Thyroid gland (tissue), 4 donors: ENCODE measurements around the gene ZMIZ1. TPM values are rescaled to one million over a fixed set of nuclear protein-coding genes. Genes with fewer than 3 reads are reported as not detected.

ENCODE experiments used
- DNase-seq, 2 donors: peaks; one replicate each; pipeline ENCODE4 v3.0.0-alpha.2; 2019
- H3K27ac ChIP-seq, 3 donors: fragments of 200-600 bp; sonication (generic); 1 replicate in 2 of 3; 2 replicates in 1 of 3; pipeline ENCODE4 v1.5.1; 2016 to 2019; ENCODE audit warnings: mild to moderate bottlenecking in 1 of 3, moderate library complexity in 1 of 3
- H3K27me3 ChIP-seq: fragments of 200-600 bp; sonication (generic); one replicate; pipeline ENCODE4 v1.5.1; 2019
- H3K36me3 ChIP-seq, 2 donors: fragments of 200-600 bp; sonication (generic); one replicate each; pipeline ENCODE4 v1.5.1; 2016 to 2019
- H3K4me1 ChIP-seq, 2 donors: fragments of 200-600 bp; sonication (generic); one replicate each; pipeline ENCODE4 v1.5.1; 2017 to 2019
- H3K4me3 ChIP-seq, 3 donors: fragments of 200-600 bp; sonication (generic); replicated peaks in 1 of 3; 1 replicate in 2 of 3; 2 replicates in 1 of 3; pipeline ENCODE4 v1.5.1; 2016; ENCODE audit warnings: mild to moderate bottlenecking in 1 of 3
- H3K9me3 ChIP-seq: fragments of 200-600 bp; sonication (generic); one replicate; pipeline ENCODE4 v1.5.1; 2017
- POLR2A ChIP-seq, 2 donors: fragments of 450-650 bp; IDR thresholded peaks; one replicate each; pipeline ENCODE4 v1.6.1; 2017; ENCODE audit warnings: antibody characterized with exemption in 2 of 2, mild to moderate bottlenecking in 2 of 2, moderate library complexity in 1 of 2
- WGBS, 2 donors: methylation state at CpG; one replicate each; pipeline ENCODE4 v1.1.5; 2017; 5-methylcytosine and 5-hydroxymethylcytosine counted together
- intact Hi-C: fragments of 100-400 bp; cut with DNase I; formaldehyde crosslinking; loops from one replicate; pipeline ENCODE4 v1.15.1; 2023
- total RNA-seq, 4 donors: library from RNA; depleted of rRNA; stranded (reverse); fragments of >200 nt; gene quantifications; one replicate each; pipeline ENCODE4 v1.2.3, GENCODE V29; 2016
- TF ChIP-seq, protein P1 (sequence below), 6 experiments: fragments of 200-600 bp in 3 of 6; fragments of 450-650 bp in 3 of 6; sonication (generic) in 3 of 6; IDR thresholded peaks; one replicate each; pipeline ENCODE4 v1.5.1; 2016 to 2019; ENCODE audit warnings: antibody characterized with exemption in 6 of 6, mild to moderate bottlenecking in 2 of 6, inconsistent platforms in 1 of 6, moderate library complexity in 1 of 6

ZMIZ1 gene
- total RNA-seq, result 100 to 1,000 TPM in 2 of 4 donors, 10 to 100 TPM in 2; 59.9 to 128 (median 94.4) TPM

GRCh38 chr10:79068562-79069324 is at the start of gene ZMIZ1:
Gene ZMIZ1 (plus strand): TSS chr10:79068966. CDS start chr10:79201633, 132,667 bp downstream.
- WGBS, 2 donors, result 1% methylated on average over 35 to 40 of the region's 92 CpGs
- peak; percentile 92 to 93 for DNase-seq
- TF ChIP-seq, protein P1, sequence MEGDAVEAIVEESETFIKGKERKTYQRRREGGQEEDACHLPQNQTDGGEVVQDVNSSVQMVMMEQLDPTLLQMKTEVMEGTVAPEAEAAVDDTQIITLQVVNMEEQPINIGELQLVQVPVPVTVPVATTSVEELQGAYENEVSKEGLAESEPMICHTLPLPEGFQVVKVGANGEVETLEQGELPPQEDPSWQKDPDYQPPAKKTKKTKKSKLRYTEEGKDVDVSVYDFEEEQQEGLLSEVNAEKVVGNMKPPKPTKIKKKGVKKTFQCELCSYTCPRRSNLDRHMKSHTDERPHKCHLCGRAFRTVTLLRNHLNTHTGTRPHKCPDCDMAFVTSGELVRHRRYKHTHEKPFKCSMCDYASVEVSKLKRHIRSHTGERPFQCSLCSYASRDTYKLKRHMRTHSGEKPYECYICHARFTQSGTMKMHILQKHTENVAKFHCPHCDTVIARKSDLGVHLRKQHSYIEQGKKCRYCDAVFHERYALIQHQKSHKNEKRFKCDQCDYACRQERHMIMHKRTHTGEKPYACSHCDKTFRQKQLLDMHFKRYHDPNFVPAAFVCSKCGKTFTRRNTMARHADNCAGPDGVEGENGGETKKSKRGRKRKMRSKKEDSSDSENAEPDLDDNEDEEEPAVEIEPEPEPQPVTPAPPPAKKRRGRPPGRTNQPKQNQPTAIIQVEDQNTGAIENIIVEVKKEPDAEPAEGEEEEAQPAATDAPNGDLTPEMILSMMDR (IDR thresholded peaks at IDR 0.05), result peak in 2 of 6 experiments; percentile 6 to 38
- TF ChIP-seq POLR2A (IDR thresholded peaks at IDR 0.05), result peak in 1 of 2 donors; percentile 95
- peak within 1 kb of the TSS; percentile 64 to 95 (median 89) for H3K4me3 ChIP-seq
- no peaks in the 10 kb centered on the region for H3K27me3 ChIP-seq
- intact Hi-C loops, result loop anchor here (5.0 kb wide), 1 partner anchor 96 kb away; no protein-coding TSS in a partner anchor
- peak within 1 kb of the TSS; percentile 98 to 99 (median 99) for H3K27ac ChIP-seq
- no peaks in the 10 kb centered on the region for H3K36me3 ChIP-seq
- H3K9me3 ChIP-seq, result no peaks in the 10 kb centered on the region
- peaks cover 38 to 39% of the 10 kb centered on the region in 2 donors for H3K4me1 ChIP-seq

GRCh38 chr10:79019441-79020014 is 49.2 kb upstream of the ZMIZ1 start:
- H3K4me1 ChIP-seq, result peaks cover 18 to 19% of the 10 kb centered on the region in 2 donors
- intact Hi-C loops, result no loop called here
- no peak overlapping the region for H3K27ac ChIP-seq
- H3K36me3 ChIP-seq, result no peaks in the 10 kb centered on the region
- H3K4me3 ChIP-seq, result no peak overlapping the region
- no peaks in the 10 kb centered on the region for H3K9me3 ChIP-seq
- no peaks in the 10 kb centered on the region for H3K27me3 ChIP-seq
- 88 to 96% methylated on average over 5 of the region's 5 CpGs for WGBS, 2 donors
- no peak for DNase-seq
- no peak for TF ChIP-seq POLR2A (IDR thresholded peaks at IDR 0.05)
- TF ChIP-seq, protein P1 (IDR thresholded peaks at IDR 0.05), result no peak

GRCh38 chr10:79020015-79020491 is 48.7 kb upstream of the ZMIZ1 start:
- Histone ChIP-seq H3K4me1 (peaks cover 13% of the 10 kb centered on the region in 2 donors), H3K27ac (no peak overlapping the region), H3K36me3 (no peaks in the 10 kb centered on the region), H3K27me3 (no peaks in the 10 kb centered on the region), H3K9me3 (no peaks in the 10 kb centered on the region), H3K4me3 (no peak overlapping the region)
- DNase-seq, result no peak
- WGBS, 2 donors, result 94 to 98% methylated on average over 5 of the region's 5 CpGs
- intact Hi-C loops, result no loop called here
- TF ChIP-seq, protein P1 (IDR thresholded peaks at IDR 0.05), result no peak
- no peak for TF ChIP-seq POLR2A (IDR thresholded peaks at IDR 0.05)

DNA sequence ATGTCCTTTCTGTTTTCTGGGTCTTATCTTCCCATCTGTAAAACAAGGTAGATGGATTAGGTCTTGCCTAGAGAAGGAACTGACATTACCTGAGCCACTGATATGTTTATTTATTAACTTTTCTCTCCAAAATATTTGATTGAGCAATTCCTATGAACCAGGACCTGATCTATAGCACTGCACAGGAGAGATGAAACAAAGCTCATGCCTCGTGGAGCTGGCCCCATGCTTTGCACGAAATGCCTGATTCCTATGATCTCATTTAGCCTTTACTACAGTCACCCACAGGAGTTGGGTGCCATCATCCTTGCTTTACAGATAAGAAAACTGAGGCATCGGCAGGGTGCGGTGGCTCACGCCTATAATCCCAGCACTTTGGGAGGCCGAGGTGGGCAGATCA is 48.2 kb upstream of the ZMIZ1 start:
- WGBS, 2 donors, result 97 to 100% methylated on average over 6 of the region's 6 CpGs
- Histone ChIP-seq H3K36me3 (no peaks in the 10 kb centered on the region), H3K27ac (no peak overlapping the region), H3K4me1 (peaks cover 7 to 11% of the 10 kb centered on the region in 2 donors), H3K27me3 (no peaks in the 10 kb centered on the region), H3K9me3 (no peaks in the 10 kb centered on the region), H3K4me3 (no peak overlapping the region)
- TF ChIP-seq, protein P1 (IDR thresholded peaks at IDR 0.05), result no peak
- no peak for TF ChIP-seq POLR2A (IDR thresholded peaks at IDR 0.05)
- DNase-seq, result no peak
- intact Hi-C loops, result no loop called here
